Right lobe of liver (tissue), 6 donors: ENCODE measurements around the gene CLOCK. TPM values are rescaled to one million over a fixed set of nuclear protein-coding genes. Genes with fewer than 3 reads are reported as not detected.

Experiments
- ATAC-seq, 4 donors: fragments of 200-7000 bp; cut with Tn5 transposase; one replicate each; pipeline ENCODE4 v1.9.1; 2020; ENCODE audit warnings: mild to moderate bottlenecking in 4 of 4, moderate library complexity in 4 of 4
- DNase-seq, 3 donors: peaks; one replicate each; pipeline ENCODE4 v3.0.0-alpha.2; 2020
- H3K27ac ChIP-seq, 3 donors: fragments of 200-600 bp; one replicate each; pipeline ENCODE4 v1.8.0; 2022
- H3K27me3 ChIP-seq, 2 donors: fragments of 200-600 bp; one replicate each; pipeline ENCODE4 v1.8.0; 2022
- H3K36me3 ChIP-seq, 4 donors: fragments of 200-600 bp; sonication (generic) in 1 of 4; one replicate each; pipeline versions ENCODE4 v1.5.1 to v1.8.0; 2017 to 2022; ENCODE audit warnings: control low read depth in 1 of 4
- H3K4me1 ChIP-seq, 4 donors: fragments of 200-600 bp; sonication (generic) in 1 of 4; one replicate each; pipeline versions ENCODE4 v1.5.1 to v1.8.0; 2017 to 2022; ENCODE audit warnings: control low read depth in 1 of 4
- H3K4me3 ChIP-seq, 3 donors: fragments of 200-600 bp; one replicate each; pipeline ENCODE4 v1.8.0; 2022
- H3K9me3 ChIP-seq, 4 donors: fragments of 200-600 bp; sonication (generic) in 1 of 4; one replicate each; pipeline versions ENCODE4 v1.5.1 to v1.8.0; 2017 to 2022; ENCODE audit warnings: control low read depth in 1 of 4
- POLR2A ChIP-seq: fragments of 450-650 bp; IDR thresholded peaks from one replicate; pipeline ENCODE4 v1.6.1; 2017; ENCODE audit warnings: antibody characterized with exemption, mild to moderate bottlenecking
- WGBS: methylation state at CpG from one replicate; pipeline ENCODE4 v1.1.6; 2018; ENCODE audit warnings: low coverage, low lambda C conversion rate; ENCODE audit not compliant: insufficient coverage; ENCODE audit errors: missing lambda C conversion rate; 5-methylcytosine and 5-hydroxymethylcytosine counted together
- intact Hi-C, 2 donors: fragments of 100-400 bp; cut with DNase I; formaldehyde crosslinking; loops; one replicate each; pipeline versions ENCODE4 v1.11.2 to v1.14.1; 2022
- total RNA-seq, 6 experiments: library from RNA; depleted of rRNA in 2 of 6; stranded (reverse); fragments of >200 nt in 2 of 6; fragmentation: NEBNext Ultra II Directional in 3 of 6; extraction: Animal tissue kit (Norgen Biotek cat#: 25700) in 3 of 6; gene quantifications; one replicate each; pipeline versions ENCODE4 v1.1.0 to v1.2.4, GENCODE V29; 2016 to 2023
- TF ChIP-seq, protein P1 (sequence below), 4 donors: fragments of 200-600 bp in 3 of 4; fragments of 450-650 bp in 1 of 4; IDR thresholded peaks; one replicate each; pipeline versions ENCODE4 v1.5.1 to v1.8.0; 2016 to 2022; ENCODE audit warnings: antibody characterized with exemption in 4 of 4, mild to moderate bottlenecking in 2 of 4
- donor health status: DM: no; HTN: yes; CAD: no.
- donor health status: DM: no; HTN: no; CAD: no.
- donor health status: DM: no; HTN: no; CAD: no.
- donor health status: DM: no; HTN: yes; CAD: no.
- donor health status: DM: no; HTN: yes; CAD: no.

CLOCK gene
- total RNA-seq, 6 experiments from 2014 or later, result 11.1 to 17.3 (median 12.9) TPM

DNA sequence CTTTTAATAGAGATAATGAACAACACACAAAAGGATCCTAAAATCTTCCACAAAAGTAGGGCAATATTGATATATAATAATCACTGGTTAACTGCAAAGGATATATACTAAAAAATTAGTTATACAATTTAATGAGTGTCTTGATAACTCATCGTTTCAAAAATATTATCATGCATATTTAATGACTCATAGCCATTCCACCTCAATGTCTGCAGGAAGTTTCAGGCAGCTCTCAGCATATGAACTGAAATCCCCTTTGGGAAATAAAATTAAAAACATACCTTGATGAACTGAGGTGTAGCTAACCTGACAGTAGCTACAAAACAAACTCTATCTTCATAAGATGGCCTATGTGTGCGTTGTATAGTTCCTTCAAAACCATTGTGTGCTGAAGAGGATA, 88.1 kb downstream of the CLOCK start:
- Histone ChIP-seq H3K27ac (no peak overlapping the region), H3K4me3 (no peak overlapping the region), H3K36me3 (peaks cover 0 to 19% (median 3%) of the 10 kb centered on the region in 4 donors), H3K27me3 (no peaks in the 10 kb centered on the region), H3K9me3 (no peaks in the 10 kb centered on the region), H3K4me1 (no peaks in the 10 kb centered on the region)
- intact Hi-C loops, result no loop called here
- ATAC-seq (no peak), DNase-seq (no peak)
- WGBS, result 93% methylated on average over 2 of the region's 2 CpGs
- TF ChIP-seq POLR2A, result no peak
- TF ChIP-seq, protein P1, sequence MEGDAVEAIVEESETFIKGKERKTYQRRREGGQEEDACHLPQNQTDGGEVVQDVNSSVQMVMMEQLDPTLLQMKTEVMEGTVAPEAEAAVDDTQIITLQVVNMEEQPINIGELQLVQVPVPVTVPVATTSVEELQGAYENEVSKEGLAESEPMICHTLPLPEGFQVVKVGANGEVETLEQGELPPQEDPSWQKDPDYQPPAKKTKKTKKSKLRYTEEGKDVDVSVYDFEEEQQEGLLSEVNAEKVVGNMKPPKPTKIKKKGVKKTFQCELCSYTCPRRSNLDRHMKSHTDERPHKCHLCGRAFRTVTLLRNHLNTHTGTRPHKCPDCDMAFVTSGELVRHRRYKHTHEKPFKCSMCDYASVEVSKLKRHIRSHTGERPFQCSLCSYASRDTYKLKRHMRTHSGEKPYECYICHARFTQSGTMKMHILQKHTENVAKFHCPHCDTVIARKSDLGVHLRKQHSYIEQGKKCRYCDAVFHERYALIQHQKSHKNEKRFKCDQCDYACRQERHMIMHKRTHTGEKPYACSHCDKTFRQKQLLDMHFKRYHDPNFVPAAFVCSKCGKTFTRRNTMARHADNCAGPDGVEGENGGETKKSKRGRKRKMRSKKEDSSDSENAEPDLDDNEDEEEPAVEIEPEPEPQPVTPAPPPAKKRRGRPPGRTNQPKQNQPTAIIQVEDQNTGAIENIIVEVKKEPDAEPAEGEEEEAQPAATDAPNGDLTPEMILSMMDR (IDR thresholded peaks at IDR 0.05), result no peak

GRCh38 chr4:55458164-55458563, 88.5 kb downstream of the CLOCK start:
- H3K4me3 ChIP-seq, result no peak overlapping the region
- TF ChIP-seq, protein P1 (IDR thresholded peaks at IDR 0.05), result no peak
- TF ChIP-seq POLR2A, result no peak
- no peak for ATAC-seq
- H3K27ac ChIP-seq, result no peak overlapping the region
- H3K36me3 ChIP-seq, result peaks cover 0 to 19% (median 3%) of the 10 kb centered on the region in 4 donors
- DNase-seq, result no peak
- WGBS, result 91% methylated on average over 5 of the region's 5 CpGs
- no peaks in the 10 kb centered on the region for H3K27me3 ChIP-seq
- H3K9me3 ChIP-seq, result no peaks in the 10 kb centered on the region
- intact Hi-C loops, result no loop called here
- H3K4me1 ChIP-seq, result no peaks in the 10 kb centered on the region

- no peak overlapping the region for H3K27ac ChIP-seq
- 82% methylated on average over 7 of the region's 8 CpGs for WGBS
- peaks cover 0 to 44% (median 19%) of the 10 kb centered on the region in 4 donors for H3K36me3 ChIP-seq
- H3K9me3 ChIP-seq, result no peaks in the 10 kb centered on the region
- no peaks in the 10 kb centered on the region for H3K4me1 ChIP-seq
- intact Hi-C loops, result no loop called here
- no peak for DNase-seq
- H3K27me3 ChIP-seq, result no peaks in the 10 kb centered on the region
- H3K4me3 ChIP-seq, result no peak overlapping the region
- no peak for ATAC-seq
- TF ChIP-seq, protein P1 (IDR thresholded peaks at IDR 0.05), result no peak
- no peak for TF ChIP-seq POLR2A
Measured at GRCh38 chr4:55450566-55450965, 96.1 kb downstream of the CLOCK start.

DNA sequence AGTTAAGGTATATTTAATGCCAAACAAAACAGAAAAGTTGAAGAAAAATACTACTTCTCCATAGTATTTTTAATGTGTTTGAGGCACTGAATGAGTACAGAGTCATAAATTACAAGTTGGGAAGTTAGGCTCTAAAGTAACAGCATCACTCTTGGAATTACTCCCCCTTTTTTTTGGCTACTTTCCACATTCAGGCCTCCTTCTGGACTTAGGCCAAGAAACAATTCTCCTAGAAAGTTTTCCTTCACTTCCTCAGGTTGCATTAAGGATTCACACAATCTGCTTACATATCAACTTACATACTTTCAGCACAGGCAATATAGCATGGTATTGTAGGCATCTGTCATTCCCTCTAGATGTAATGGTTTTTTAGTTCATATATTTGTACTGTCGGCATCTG, 98.9 kb downstream of the CLOCK start:
- Histone ChIP-seq H3K4me3 (no peak overlapping the region), H3K27ac (no peak overlapping the region), H3K36me3 (peaks cover 0 to 50% (median 17%) of the 10 kb centered on the region in 4 donors), H3K4me1 (no peaks in the 10 kb centered on the region), H3K27me3 (no peaks in the 10 kb centered on the region), H3K9me3 (no peaks in the 10 kb centered on the region)
- ATAC-seq (no peak), DNase-seq (no peak)
- WGBS, result 94% methylated on average over 1 of the region's 1 CpG
- TF ChIP-seq POLR2A, result no peak
- TF ChIP-seq, protein P1 (IDR thresholded peaks at IDR 0.05), result no peak
- intact Hi-C loops, result no loop called here
